Measurements from ENCODE around the gene PRPF19.

- TF ChIP-seq POLR2A (IDR thresholded peaks at IDR 0.05) (peak; percentile 47), CTCF (IDR thresholded peaks at IDR 0.05) (no peak)
Measured at GRCh38 chr11:60913793-60914632, 7.6 kb upstream of the PRPF19 start, which contains the start of gene TMEM109.
